HG02973 (cell line): ENCODE measurements around the gene SGCD.

ENCODE experiments used
- ATAC-seq: cut with Tn5 transposase; IDR thresholded peaks from one replicate; pipeline ENCODE4 v1.9.1; 2021; ENCODE audit warnings: moderate library complexity; ENCODE audit not compliant: unreplicated experiment

The SGCD gene

GRCh38 chr5:156326718-156327259 is at the start of gene SGCD:
SGCD (plus strand) TSS chr5:156327164.
- no peak for ATAC-seq

GRCh38 chr5:156277290-156277689 is 49.7 kb upstream of the SGCD start:
- no peak for ATAC-seq

DNA sequence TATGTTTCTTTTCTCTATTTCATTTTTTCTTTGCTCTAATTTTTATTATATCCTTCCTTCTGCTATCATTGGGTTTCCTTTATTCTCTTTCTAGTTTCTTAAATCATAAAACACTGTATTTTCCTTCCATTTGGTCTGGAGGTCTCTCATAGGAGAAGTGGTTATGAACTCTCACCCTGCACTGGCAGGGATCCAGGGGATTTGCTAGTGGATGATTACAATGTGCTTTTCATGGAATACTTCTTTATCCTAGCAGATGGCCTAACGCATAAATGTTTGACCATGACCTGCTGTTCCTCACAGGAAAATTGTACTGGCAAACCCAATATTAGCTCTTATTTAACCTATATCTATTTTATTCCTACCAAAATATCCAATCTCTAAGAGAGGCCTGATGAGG is 31.5 kb upstream of the SGCD start:
- ATAC-seq, result no peak

DNA sequence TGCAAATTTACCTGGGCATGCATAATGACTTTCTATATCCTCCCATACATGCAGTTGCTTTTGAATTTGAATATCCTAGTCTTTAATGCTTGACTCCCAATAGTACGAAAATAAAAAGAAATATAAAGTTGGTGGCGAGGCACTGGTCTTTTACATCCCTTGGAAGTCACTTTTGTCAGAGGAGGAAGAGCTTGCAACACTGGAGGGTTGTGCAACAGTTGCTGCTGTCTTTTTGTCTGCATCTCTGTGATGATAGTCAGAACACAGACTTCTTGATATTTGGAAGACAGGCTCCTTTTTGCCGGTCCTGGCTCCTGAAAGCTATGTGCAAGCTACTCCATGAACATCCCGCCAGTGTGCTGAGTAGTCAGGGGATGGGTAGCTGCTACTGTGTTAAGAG is 16.8 kb upstream of the SGCD start:
- ATAC-seq, result no peak

DNA sequence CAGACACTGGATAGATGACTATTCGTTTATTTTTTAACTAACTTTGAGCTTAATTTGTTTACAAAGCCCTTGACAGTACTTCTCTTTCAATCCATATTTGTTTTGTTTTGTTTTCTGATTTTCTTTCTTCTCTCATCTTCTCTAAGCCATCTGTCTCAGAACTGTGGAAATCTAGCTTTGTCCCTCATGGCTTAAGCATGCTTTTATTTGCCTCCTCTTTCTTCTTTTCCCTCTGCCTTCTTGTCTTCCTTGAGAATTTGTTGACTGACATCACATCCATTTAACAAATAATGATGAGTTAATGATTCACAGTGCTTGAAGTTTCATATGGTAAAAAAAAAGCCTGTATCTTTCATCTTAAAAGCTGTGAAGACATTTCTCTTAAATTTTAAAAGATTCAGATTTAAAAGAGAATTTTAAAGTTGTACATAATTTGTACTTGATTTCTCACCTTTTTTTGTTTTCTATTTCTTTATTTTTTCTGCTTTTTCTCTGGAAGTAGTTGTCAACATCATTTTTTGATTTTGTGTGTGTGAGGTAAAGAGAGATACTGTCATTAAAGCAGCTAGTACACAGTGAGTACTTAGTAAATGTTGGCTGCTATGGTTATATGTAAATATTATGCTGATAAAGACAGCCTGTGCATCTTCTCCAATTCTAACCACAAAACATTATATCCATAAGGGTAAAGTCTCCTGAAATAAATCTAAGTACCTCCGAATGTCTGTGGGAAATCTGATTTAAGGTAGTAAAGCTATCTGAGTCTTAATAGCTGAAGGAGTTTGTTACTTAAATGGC is 13.9 kb upstream of the SGCD start:
- no peak for ATAC-seq

DNA sequence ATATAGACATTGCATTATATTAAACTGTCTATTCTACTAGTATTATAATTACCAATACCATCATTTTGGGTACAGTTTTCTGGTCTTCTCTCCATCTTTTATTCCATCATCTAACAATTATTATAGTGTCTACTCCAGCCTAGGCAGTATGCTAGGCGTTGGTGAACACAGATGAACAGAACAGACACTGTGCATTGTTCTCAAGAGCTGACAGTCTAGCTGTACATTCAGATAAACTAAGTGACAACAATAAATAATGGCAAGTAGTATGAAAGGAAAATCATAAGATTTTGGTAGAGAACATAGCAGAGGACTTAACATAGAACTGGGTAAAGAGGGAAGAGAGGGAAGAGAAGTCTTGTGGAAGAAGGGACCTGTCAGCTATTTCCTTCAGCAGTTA is 12.5 kb upstream of the SGCD start:
- ATAC-seq, result no peak

- no peak for ATAC-seq
Measured at GRCh38 chr5:156322666-156323065, 4.3 kb upstream of the SGCD start.

GRCh38 chr5:156327296-156327695 is 332 bp downstream of the SGCD start:
- no peak for ATAC-seq

DNA sequence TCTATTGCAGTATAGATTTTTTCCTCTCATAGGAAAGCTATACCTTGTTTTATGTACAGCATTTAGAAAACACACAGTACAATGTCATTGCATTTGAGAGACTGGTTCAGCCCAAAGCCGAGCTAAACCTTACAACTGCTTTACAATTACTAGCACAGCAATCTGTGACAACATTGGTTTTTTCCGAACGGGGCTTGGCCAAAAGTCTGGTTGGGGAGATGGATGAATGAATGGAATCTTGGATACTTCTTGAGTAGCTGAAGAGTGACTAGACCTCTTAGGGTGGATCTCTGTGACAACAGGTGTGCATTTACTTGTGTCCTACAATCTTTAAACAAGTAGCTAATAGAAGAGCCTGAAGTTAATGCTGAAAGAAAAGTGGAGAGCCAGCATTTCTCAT is 1.2 kb downstream of the SGCD start:
- ATAC-seq, result no peak

GRCh38 chr5:156328766-156329165 is 1.8 kb downstream of the SGCD start:
- ATAC-seq, result no peak

DNA sequence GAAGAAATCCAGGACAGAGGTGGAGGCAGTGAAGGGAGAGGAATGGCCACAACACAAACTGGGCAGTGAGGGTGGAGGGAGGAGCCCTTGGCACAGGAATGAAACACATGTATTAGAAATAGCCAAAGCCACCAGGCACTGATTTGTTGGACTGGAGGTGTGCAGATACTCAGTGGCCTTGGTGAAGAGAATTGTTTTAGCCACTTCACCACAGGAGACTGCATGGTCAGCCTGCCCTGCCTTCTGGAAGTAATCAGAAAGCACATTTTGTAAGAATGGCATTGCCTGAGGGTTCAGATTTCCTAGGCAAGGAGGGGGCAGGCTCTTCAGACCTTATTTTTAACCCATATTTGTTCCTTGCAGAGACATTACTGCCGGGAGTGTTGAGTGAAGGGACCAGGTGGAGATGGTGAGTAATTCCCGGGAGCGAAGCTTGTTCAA is 2.2 kb downstream of the SGCD start:
- ATAC-seq, result no peak

DNA sequence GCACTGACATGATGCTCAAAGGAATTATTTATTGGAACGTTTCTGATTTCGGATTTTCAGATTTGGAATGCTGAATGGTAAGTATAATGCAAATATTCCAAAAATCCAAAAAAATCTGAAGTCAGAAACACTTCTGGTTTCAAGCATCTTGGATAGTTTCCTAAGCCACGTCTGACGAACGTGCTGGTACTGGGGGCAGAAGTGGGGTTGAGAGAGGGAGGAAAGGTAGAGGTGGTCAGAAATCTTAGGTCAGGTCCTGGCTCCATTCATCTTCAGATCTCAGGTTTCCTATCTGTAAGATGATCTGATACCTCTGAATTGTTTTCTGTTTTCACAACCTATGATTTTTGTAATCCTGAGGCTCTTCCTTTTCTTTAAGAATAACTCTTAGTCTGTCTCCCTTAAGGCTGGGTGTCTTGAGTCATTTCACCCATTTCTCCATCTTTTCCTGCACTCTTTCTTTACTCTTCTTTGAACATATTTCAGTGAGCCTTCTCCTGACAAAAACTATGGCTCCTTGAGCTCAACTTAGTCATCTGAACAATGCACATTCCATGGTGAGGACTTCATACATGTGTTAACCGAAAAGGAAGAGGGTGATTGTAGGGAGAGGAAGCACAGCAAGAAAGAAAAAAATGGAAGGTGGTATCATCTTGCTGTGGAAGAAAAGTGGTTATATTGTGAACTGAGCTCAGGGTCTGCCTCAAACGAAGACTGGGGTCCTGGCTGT is 3.3 kb downstream of the SGCD start:
- no peak for ATAC-seq

DNA sequence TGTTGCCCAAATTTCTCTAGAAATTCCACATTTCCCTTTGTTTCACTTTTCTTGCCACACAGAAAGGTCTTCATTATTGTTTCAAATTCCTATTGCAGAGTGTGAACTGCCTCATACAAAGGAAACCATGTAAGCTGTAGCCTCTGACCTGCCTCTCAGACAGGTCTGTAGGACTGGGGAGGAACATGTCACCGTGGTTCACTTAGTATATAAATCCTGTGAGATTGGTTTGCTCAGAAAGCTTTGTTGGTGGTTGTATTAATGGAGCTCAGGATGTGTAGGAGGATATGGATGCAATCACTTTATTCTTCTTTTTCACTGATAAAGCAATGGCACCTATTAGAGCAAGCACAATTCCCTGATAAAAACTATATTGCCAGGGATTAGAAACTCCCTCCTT is 4.2 kb downstream of the SGCD start:
- ATAC-seq, result no peak

- no peak for ATAC-seq
Measured at GRCh38 chr5:156331845-156332244, 4.9 kb downstream of the SGCD start.

DNA sequence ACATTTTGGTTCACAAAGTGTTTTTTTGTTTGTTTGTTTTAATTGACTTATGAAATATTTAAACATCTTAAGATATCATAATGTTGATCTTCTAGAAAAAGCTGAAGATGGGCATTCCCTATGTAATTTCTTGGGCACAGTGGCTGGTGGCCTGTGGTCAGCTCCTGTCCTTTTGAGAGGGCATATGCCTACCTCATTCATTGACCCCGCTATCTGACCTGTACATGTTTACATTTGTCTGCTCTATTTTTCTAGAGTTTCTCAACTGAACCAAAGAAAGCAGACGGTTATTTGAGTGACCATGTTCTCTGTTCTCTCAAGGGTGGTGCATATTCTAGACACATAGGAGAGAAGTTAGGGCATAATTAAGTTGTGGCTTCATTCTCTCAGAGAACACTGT is 5.3 kb downstream of the SGCD start:
- ATAC-seq, result no peak

DNA sequence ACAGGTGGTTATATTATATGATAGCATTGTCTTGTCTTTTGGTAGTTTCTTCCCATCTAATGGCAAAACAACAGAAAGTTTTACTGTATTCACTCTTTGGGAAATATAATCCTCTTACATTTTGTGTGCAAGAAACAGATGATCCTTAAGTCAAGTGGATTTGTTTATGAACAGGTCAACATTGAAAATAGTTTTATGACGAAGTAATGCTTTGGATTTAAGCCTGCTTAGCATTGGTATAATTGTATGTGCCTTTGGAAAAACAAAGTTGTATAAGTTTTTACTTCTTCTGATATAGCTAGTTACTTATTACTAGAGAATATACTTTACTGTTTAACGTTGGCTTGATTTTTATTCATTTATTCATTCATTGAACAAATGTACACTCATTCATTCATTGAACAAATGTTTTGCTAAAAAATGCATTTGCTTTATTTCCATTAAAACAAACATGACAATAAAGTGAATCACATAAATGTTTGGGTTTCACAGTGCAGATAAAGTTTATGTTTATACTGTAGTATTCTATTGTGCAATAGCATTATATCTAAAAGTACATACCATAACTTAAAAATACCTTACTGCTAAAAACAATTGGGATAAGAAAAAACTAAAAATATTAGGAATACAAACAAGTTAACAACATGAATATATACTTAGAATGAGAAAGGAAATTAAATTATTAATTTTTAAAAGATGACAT is 12.3 kb downstream of the SGCD start:
- no peak for ATAC-seq

DNA sequence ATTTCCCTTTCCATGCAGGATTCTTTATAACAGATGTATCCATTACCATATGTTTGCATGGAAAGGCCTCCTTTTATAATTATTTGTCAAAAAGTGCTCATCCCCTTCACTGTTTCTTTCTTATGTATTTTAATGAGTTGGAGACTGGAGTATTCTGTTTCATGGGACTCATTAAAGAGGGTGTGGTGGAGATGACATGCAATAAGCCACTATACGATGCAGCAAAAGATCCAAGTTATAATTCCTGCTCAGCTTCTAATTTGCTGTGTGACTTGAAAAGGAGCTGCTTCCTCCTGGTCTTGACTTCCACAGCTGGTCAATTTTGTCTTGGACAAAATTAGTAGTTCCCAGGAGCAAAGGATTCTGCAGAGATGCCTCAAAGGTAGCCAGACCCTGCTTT is 13.9 kb downstream of the SGCD start:
- ATAC-seq, result no peak

GRCh38 chr5:156350256-156350655 is 23.3 kb downstream of the SGCD start:
- no peak for ATAC-seq

- ATAC-seq, result no peak
Measured at GRCh38 chr5:156351423-156351822, 24.5 kb downstream of the SGCD start.

DNA sequence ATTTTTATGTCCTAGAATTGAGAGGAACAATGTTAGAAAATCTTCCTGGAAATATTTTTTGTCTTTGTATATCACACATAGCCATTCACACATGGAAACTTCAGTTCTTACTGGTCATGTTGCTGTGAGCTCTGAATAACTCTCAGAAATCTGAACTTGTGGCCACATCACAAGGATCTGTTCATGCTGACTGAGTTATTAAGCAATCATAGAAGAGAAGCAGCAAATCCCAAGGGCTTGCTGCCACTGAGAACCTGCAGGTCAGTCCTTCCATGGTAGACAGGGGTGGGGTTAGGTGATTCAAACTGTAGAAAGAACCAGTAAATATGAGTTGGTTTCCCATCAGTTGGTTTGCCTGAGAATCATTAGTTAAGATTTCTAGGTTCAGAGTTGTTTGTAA is 27.6 kb downstream of the SGCD start:
- no peak for ATAC-seq

DNA sequence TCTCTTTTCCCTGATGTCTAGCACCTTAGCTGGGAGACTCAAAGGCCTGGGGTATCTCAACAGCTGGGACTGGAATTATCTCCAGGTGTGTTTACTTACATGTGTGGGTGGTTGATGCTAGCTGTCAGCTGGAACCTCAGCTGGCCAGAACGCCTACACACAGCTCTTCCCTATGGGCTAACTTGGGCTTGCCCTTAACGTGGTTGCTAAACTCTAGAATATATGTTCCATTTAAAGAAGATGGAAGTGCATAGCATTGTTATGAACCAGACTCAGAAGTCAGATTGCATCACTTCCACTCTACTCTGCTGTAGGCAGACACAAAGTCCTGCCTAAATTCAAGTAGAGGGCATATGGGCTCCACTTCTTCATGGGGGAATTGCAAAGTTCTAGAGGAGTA is 29.3 kb downstream of the SGCD start:
- no peak for ATAC-seq

GRCh38 chr5:156359476-156359875 is 32.5 kb downstream of the SGCD start:
- ATAC-seq, result no peak
